SK-N-SH (cell line): Measurements from ENCODE around the gene GOLT1A. TPM values are rescaled to one million over a fixed set of nuclear protein-coding genes. Genes with fewer than 3 reads are reported as not detected.

Experiments used
- CTCF ChIA-PET: fragments of 300-600, 350-600 bp; formaldehyde crosslinking; extraction: SDS; loops from one replicate; lab custom pipeline; 2021; lab: Yijun Ruan, JAX
- POLR2A ChIA-PET: fragments of 350-600 bp; sonication (Branson Sonifier 250); formaldehyde crosslinking; extraction: SDS; loops from one replicate; lab custom pipeline; 2020; ENCODE audit warnings: antibody characterized with exemption, inconsistent platforms; lab: Yijun Ruan, JAX
- DNase-seq: peaks from one replicate; pipeline ENCODE4 v3.0.0; 2012
- H2AFZ ChIP-seq: fragments of 200-600 bp; sonication (generic); 2 replicates; pipeline ENCODE4 v1.8.1; 2016; ENCODE audit warnings: antibody characterized with exemption, mild to moderate bottlenecking, low read depth
- H3F3A ChIP-seq: fragments of 200-600 bp; sonication (generic); replicated peaks from 2 replicates; pipeline ENCODE3; 2016; ENCODE audit warnings: antibody characterized with exemption, mild to moderate bottlenecking; ENCODE audit not compliant: insufficient read depth
- H3K27ac ChIP-seq, 2 experiments: fragments of 200-500 bp in 1 of 2; fragments of 200-600 bp in 1 of 2; sonication (Bioruptor generic) in 1 of 2; sonication (generic), shearing (Covaris generic) in 1 of 2; 2 replicates each; pipeline versions ENCODE4 v1.5.1 to v1.6.1; 2014 to 2016; ENCODE audit warnings: low read depth in 2 of 2, inconsistent platforms in 1 of 2, low read length in 1 of 2, mild to moderate bottlenecking in 1 of 2, mixed read lengths in 1 of 2
- H3K27me3 ChIP-seq: fragments of 200-600 bp; sonication (generic), shearing (Covaris generic); 2 replicates; pipeline ENCODE4 v1.6.1; 2016; ENCODE audit warnings: mixed run types; ENCODE audit not compliant: insufficient read depth
- H3K36me3 ChIP-seq, 2 experiments: fragments of 200-500 bp in 1 of 2; fragments of 200-600 bp in 1 of 2; sonication (Bioruptor generic) in 1 of 2; sonication (generic) in 1 of 2; replicated peaks in 1 of 2; 2 replicates each; pipeline versions ENCODE3 to v1.5.1; 2014 to 2016; ENCODE audit warnings: low read length in 1 of 2, mild to moderate bottlenecking in 1 of 2; ENCODE audit not compliant: insufficient read depth in 2 of 2, control insufficient read depth in 1 of 2
- H3K4me1 ChIP-seq, 2 experiments: fragments of 200-500 bp in 1 of 2; fragments of 200-600 bp in 1 of 2; sonication (Bioruptor generic) in 1 of 2; sonication (generic), shearing (Covaris generic) in 1 of 2; 2 replicates each; pipeline versions ENCODE4 v1.5.1 to v1.6.1; 2014 to 2016; ENCODE audit warnings: low read depth in 1 of 2, low read length in 1 of 2, mixed run types in 1 of 2; ENCODE audit not compliant: insufficient read depth in 2 of 2, control insufficient read depth in 1 of 2
- H3K4me2 ChIP-seq: fragments of 200-600 bp; sonication (generic), shearing (Covaris generic); 2 replicates; pipeline ENCODE4 v1.6.1; 2017; ENCODE audit warnings: mixed run types
- H3K4me3 ChIP-seq, 2 experiments: fragments of 200-500 bp in 1 of 2; fragments of 200-600 bp in 1 of 2; sonication (Bioruptor generic) in 1 of 2; sonication (generic), shearing (Covaris generic) in 1 of 2; 2 replicates each; pipeline versions ENCODE4 v1.5.1 to v1.8.1; 2014 to 2016; ENCODE audit warnings: low read depth in 2 of 2, inconsistent platforms in 1 of 2, low read length in 1 of 2, mild to moderate bottlenecking in 1 of 2, mixed read lengths in 1 of 2, moderate library complexity in 1 of 2
- H3K79me2 ChIP-seq: fragments of 200-600 bp; sonication (generic); 2 replicates; pipeline ENCODE4 v1.8.1; 2017; ENCODE audit warnings: mild to moderate bottlenecking; ENCODE audit not compliant: insufficient read depth
- H3K9ac ChIP-seq: fragments of 200-600 bp; sonication (generic); 2 replicates; pipeline ENCODE4 v1.6.1; 2017; ENCODE audit warnings: mixed run types
- H3K9me2 ChIP-seq: fragments of 200-600 bp; sonication (generic); 2 replicates; pipeline ENCODE4 v1.6.1; 2017; ENCODE audit warnings: mixed run types
- H3K9me3 ChIP-seq: fragments of 200-600 bp; sonication (generic); 2 replicates; pipeline ENCODE4 v1.6.1; 2017; ENCODE audit warnings: mixed run types, mild to moderate bottlenecking, moderate library complexity
- H4K20me1 ChIP-seq: fragments of 200-600 bp; sonication (generic); 2 replicates; pipeline ENCODE4 v1.6.1; 2017; ENCODE audit warnings: mild to moderate bottlenecking, mixed run types; ENCODE audit not compliant: insufficient read depth
- ELF1 ChIP-seq: IDR thresholded peaks from 2 replicates; pipeline ENCODE4 v1.4.0; 2012
- FOXJ3 ChIP-seq: sonication (generic); formaldehyde crosslinking; IDR thresholded peaks from 2 replicates; pipeline ENCODE4 v1.5.1; 2020; ENCODE audit warnings: mild to moderate bottlenecking, missing genetic modification reagents
- MXI1 ChIP-seq: IDR thresholded peaks from 2 replicates; pipeline ENCODE4 v1.6.1; 2012; ENCODE audit warnings: mild to moderate bottlenecking, low read depth, low read length, improper control_type of control experiment
- NRF1 ChIP-seq: IDR thresholded peaks from 2 replicates; pipeline ENCODE4 v1.6.1; 2012; ENCODE audit warnings: low read depth, mild to moderate bottlenecking, low read length
- RXRA ChIP-seq: IDR thresholded peaks from 2 replicates; pipeline ENCODE4 v1.4.0; 2012; ENCODE audit warnings: low read depth, mild to moderate bottlenecking, borderline replicate concordance
- WGBS: methylation state at CpG from one replicate; pipeline ENCODE4 v1.1.6; 2017; ENCODE audit warnings: low lambda C conversion rate; 5-methylcytosine and 5-hydroxymethylcytosine counted together
- polyA plus RNA-seq, 3 experiments: library from polyadenylated mRNA; depleted of rRNA; stranded (reverse); fragments of >200 nt; gene quantifications; 2 replicates each; pipeline ENCODE4 v1.2.3, GENCODE V29; 2012
- TF ChIP-seq, protein P1 (sequence below): fragments of 150-350 bp; IDR thresholded peaks from 2 replicates; pipeline ENCODE4 v1.6.1; 2016; ENCODE audit warnings: mild to moderate bottlenecking, low read depth, low read length
- TF ChIP-seq, protein P2 (sequence below): fragments of 200-600 bp; sonication (generic); IDR thresholded peaks from 2 replicates; pipeline ENCODE4 v1.6.1; 2017; ENCODE audit warnings: antibody characterized with exemption, mild to moderate bottlenecking, moderate library complexity
- TF ChIP-seq, protein P3 (sequence below): IDR thresholded peaks from 2 replicates; pipeline ENCODE4 v1.6.1; 2012; ENCODE audit warnings: mild to moderate bottlenecking, low read depth, low read length, moderate library complexity
- TF ChIP-seq, protein P4 (sequence below): IDR thresholded peaks from 2 replicates; pipeline ENCODE4 v1.4.0; 2012; ENCODE audit warnings: low read depth

GOLT1A gene
- polyA plus RNA-seq, 1 of the 3 experiments (the other 2 are of a cell fraction): not detected

GRCh38 chr1:204222764-204223055 lies 8.9 kb upstream of the GOLT1A start:
- no peaks in the 10 kb centered on the region for H3K9me2 ChIP-seq
- no peaks in the 10 kb centered on the region; the same call in 1 of the 2 replicates for H3K27me3 ChIP-seq
- no peaks in the 10 kb centered on the region for H3K79me2 ChIP-seq
- H3K4me2 ChIP-seq: no peak overlapping the region
- H3K9me3 ChIP-seq: no peaks in the 10 kb centered on the region
- H3K27ac ChIP-seq: no peak overlapping the region
- H3F3A ChIP-seq: no peaks in the 10 kb centered on the region
- H3K36me3 ChIP-seq: peaks cover 0 to 9% of the 10 kb centered on the region in 2 experiments
- TF ChIP-seq, protein P1, sequence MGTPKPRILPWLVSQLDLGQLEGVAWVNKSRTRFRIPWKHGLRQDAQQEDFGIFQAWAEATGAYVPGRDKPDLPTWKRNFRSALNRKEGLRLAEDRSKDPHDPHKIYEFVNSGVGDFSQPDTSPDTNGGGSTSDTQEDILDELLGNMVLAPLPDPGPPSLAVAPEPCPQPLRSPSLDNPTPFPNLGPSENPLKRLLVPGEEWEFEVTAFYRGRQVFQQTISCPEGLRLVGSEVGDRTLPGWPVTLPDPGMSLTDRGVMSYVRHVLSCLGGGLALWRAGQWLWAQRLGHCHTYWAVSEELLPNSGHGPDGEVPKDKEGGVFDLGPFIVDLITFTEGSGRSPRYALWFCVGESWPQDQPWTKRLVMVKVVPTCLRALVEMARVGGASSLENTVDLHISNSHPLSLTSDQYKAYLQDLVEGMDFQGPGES: no peak
- TF ChIP-seq RXRA: no peak
- TF ChIP-seq MXI1: no peak
- TF ChIP-seq, protein P2, sequence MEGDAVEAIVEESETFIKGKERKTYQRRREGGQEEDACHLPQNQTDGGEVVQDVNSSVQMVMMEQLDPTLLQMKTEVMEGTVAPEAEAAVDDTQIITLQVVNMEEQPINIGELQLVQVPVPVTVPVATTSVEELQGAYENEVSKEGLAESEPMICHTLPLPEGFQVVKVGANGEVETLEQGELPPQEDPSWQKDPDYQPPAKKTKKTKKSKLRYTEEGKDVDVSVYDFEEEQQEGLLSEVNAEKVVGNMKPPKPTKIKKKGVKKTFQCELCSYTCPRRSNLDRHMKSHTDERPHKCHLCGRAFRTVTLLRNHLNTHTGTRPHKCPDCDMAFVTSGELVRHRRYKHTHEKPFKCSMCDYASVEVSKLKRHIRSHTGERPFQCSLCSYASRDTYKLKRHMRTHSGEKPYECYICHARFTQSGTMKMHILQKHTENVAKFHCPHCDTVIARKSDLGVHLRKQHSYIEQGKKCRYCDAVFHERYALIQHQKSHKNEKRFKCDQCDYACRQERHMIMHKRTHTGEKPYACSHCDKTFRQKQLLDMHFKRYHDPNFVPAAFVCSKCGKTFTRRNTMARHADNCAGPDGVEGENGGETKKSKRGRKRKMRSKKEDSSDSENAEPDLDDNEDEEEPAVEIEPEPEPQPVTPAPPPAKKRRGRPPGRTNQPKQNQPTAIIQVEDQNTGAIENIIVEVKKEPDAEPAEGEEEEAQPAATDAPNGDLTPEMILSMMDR: no peak
- no peak for TF ChIP-seq FOXJ3 (CRISPR knock-in tag)
- TF ChIP-seq NRF1: no peak
- TF ChIP-seq, protein P3, sequence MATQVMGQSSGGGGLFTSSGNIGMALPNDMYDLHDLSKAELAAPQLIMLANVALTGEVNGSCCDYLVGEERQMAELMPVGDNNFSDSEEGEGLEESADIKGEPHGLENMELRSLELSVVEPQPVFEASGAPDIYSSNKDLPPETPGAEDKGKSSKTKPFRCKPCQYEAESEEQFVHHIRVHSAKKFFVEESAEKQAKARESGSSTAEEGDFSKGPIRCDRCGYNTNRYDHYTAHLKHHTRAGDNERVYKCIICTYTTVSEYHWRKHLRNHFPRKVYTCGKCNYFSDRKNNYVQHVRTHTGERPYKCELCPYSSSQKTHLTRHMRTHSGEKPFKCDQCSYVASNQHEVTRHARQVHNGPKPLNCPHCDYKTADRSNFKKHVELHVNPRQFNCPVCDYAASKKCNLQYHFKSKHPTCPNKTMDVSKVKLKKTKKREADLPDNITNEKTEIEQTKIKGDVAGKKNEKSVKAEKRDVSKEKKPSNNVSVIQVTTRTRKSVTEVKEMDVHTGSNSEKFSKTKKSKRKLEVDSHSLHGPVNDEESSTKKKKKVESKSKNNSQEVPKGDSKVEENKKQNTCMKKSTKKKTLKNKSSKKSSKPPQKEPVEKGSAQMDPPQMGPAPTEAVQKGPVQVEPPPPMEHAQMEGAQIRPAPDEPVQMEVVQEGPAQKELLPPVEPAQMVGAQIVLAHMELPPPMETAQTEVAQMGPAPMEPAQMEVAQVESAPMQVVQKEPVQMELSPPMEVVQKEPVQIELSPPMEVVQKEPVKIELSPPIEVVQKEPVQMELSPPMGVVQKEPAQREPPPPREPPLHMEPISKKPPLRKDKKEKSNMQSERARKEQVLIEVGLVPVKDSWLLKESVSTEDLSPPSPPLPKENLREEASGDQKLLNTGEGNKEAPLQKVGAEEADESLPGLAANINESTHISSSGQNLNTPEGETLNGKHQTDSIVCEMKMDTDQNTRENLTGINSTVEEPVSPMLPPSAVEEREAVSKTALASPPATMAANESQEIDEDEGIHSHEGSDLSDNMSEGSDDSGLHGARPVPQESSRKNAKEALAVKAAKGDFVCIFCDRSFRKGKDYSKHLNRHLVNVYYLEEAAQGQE: no peak
- TF ChIP-seq, protein P4, sequence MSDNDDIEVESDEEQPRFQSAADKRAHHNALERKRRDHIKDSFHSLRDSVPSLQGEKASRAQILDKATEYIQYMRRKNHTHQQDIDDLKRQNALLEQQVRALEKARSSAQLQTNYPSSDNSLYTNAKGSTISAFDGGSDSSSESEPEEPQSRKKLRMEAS: no peak
- TF ChIP-seq ELF1: no peak
- no peak for DNase-seq
- H3K9ac ChIP-seq: no peak overlapping the region
- WGBS: 72% methylated on average over 3 of the region's 3 CpGs
- H4K20me1 ChIP-seq: no peaks in the 10 kb centered on the region
- ChIA-PET POLR2A (no interaction called here), CTCF (interaction anchor here (0.6 to 1.4 kb wide), 2 partner anchors 16 to 735 kb away, joined by 4 to 6 read pairs; no protein-coding TSS in a partner anchor)
- peaks cover 0 to 13% of the 10 kb centered on the region in 2 experiments; a peak in 2 of 4 replicates for H3K4me1 ChIP-seq
- H3K4me3 ChIP-seq: no peak overlapping the region
- H2AFZ ChIP-seq: no peak overlapping the region
